SK-N-SH treated with all-trans-retinoic acid at 6 μM for 48 hours (cell line): ENCODE measurements around the gene PCNT.

Experiments
- ATAC-seq: fragments of 200-7000 bp; cut with Tn5 transposase; 3 replicates; pipeline ENCODE4 v1.9.1; 2020; ENCODE audit warnings: mild to moderate bottlenecking, moderate library complexity
- ARNTL ChIP-seq: fragments of 450-650 bp; formaldehyde crosslinking; IDR thresholded peaks from 2 replicates; pipeline ENCODE4 v1.5.0; 2020; ENCODE audit warnings: low read depth, mild to moderate bottlenecking, moderate library complexity, borderline replicate concordance
- BACH2 ChIP-seq: fragments of 250-450 bp; sonication (Bioruptor Pico); IDR thresholded peaks from 2 replicates; pipeline ENCODE4 v1.9.0; 2021; ENCODE audit warnings: mild to moderate bottlenecking, borderline replicate concordance
- CREB5 ChIP-seq: fragments of 250-450 bp; sonication (Bioruptor Pico); IDR thresholded peaks from 2 replicates; pipeline ENCODE4 v1.5.1; 2020; ENCODE audit warnings: low read depth, mild to moderate bottlenecking, moderate library complexity
- CSDC2 ChIP-seq: fragments of 250-450 bp; sonication (Bioruptor Pico); IDR thresholded peaks from 2 replicates; pipeline ENCODE4 v1.5.0; 2020; ENCODE audit warnings: mild to moderate bottlenecking, moderate library complexity
- ESRRG ChIP-seq: fragments of 250-450 bp; sonication (Bioruptor Pico); IDR thresholded peaks from 2 replicates; pipeline ENCODE4 v1.6.1; 2021; ENCODE audit warnings: mild to moderate bottlenecking
- GLIS3 ChIP-seq: fragments of 250-450 bp; sonication (Bioruptor Pico); IDR thresholded peaks from 2 replicates; pipeline ENCODE4 v1.5.0; 2020; ENCODE audit warnings: mild to moderate bottlenecking, moderate library complexity
- OSR1 ChIP-seq: fragments of 250-450 bp; sonication (Bioruptor Pico); IDR thresholded peaks from 2 replicates; pipeline ENCODE4 v1.8.0; 2022; ENCODE audit warnings: moderate library complexity, mild to moderate bottlenecking, inconsistent platforms
- PATZ1 ChIP-seq: fragments of 250-450 bp; sonication (Bioruptor Pico); IDR thresholded peaks from 2 replicates; pipeline ENCODE4 v1.8.0; 2020; ENCODE audit warnings: mild to moderate bottlenecking, moderate library complexity, borderline replicate concordance
- POU6F1 ChIP-seq: fragments of 250-450 bp; sonication (Bioruptor Pico); IDR thresholded peaks from 2 replicates; pipeline ENCODE4 v1.8.0; 2021; ENCODE audit warnings: low read depth, mild to moderate bottlenecking, moderate library complexity, borderline replicate concordance
- PPARA ChIP-seq: fragments of 250-450 bp; sonication (Bioruptor Pico); IDR thresholded peaks from 2 replicates; pipeline ENCODE4 v1.5.0; 2020; ENCODE audit warnings: mild to moderate bottlenecking, borderline replicate concordance
- RARB ChIP-seq: fragments of 250-450 bp; sonication (Bioruptor Pico); IDR thresholded peaks from 2 replicates; pipeline ENCODE4 v1.8.0; 2021; ENCODE audit warnings: mild to moderate bottlenecking, moderate library complexity
- SNAI2 ChIP-seq: fragments of 250-450 bp; sonication (Bioruptor Pico); IDR thresholded peaks from 2 replicates; pipeline ENCODE4 v1.5.0; 2020; ENCODE audit warnings: mild to moderate bottlenecking, moderate library complexity
- TCF4 ChIP-seq: fragments of 250-450 bp; sonication (Bioruptor Pico); IDR thresholded peaks from 2 replicates; pipeline ENCODE4 v1.8.0; 2021; ENCODE audit warnings: mild to moderate bottlenecking, moderate library complexity, borderline replicate concordance
- TOX ChIP-seq: fragments of 250-450 bp; sonication (Bioruptor Pico); IDR thresholded peaks from 2 replicates; pipeline ENCODE4 v1.8.0; 2021; ENCODE audit warnings: mild to moderate bottlenecking, moderate library complexity, borderline replicate concordance
- ZC3H10 ChIP-seq: fragments of 250-450 bp; sonication (Bioruptor Pico); IDR thresholded peaks from 2 replicates; pipeline ENCODE4 v1.5.1; 2021; ENCODE audit warnings: mild to moderate bottlenecking, moderate library complexity
- ZFP3 ChIP-seq: fragments of 250-450 bp; sonication (Bioruptor Pico); IDR thresholded peaks from 2 replicates; pipeline ENCODE4 v1.5.0; 2020; ENCODE audit warnings: mild to moderate bottlenecking, moderate library complexity
- ZNF565 ChIP-seq: fragments of 450-650 bp; formaldehyde crosslinking; conservative IDR thresholded peaks from 2 replicates; pipeline ENCODE4 v1.5.0; 2020; ENCODE audit warnings: low read depth, mild to moderate bottlenecking, moderate library complexity
- ZNF70 ChIP-seq: fragments of 450-650 bp; formaldehyde crosslinking; IDR thresholded peaks from 2 replicates; pipeline ENCODE4 v1.5.0; 2020; ENCODE audit warnings: mild to moderate bottlenecking, moderate library complexity
- ZNF8 ChIP-seq: fragments of 450-650 bp; formaldehyde crosslinking; IDR thresholded peaks from 2 replicates; pipeline ENCODE4 v1.5.0; 2020; ENCODE audit warnings: mild to moderate bottlenecking, moderate library complexity

PCNT gene

GRCh38 chr21:46284077-46284644 is 39.8 kb upstream of the PCNT start (continued):
- TF ChIP-seq PATZ1 (CRISPR knock-in tag) (no peak), OSR1 (CRISPR knock-in tag) (no peak), TCF4 (CRISPR knock-in tag) (no peak)
- TF ChIP-seq, all 23 proteins: peak for 0

GRCh38 chr21:46284733-46285132 is 39.2 kb upstream of the PCNT start:
- no peak for TF ChIP-seq PPARA
- no peak for TF ChIP-seq CSDC2 (CRISPR knock-in tag)
- no peak for TF ChIP-seq GLIS3 (CRISPR knock-in tag)
- TF ChIP-seq ESRRG (CRISPR knock-in tag) = no peak
- no peak for TF ChIP-seq ZC3H10 (CRISPR knock-in tag)
- no peak for TF ChIP-seq ZNF8 (CRISPR knock-in tag)
- TF ChIP-seq RARB (CRISPR knock-in tag) = no peak
- no peak for TF ChIP-seq ZNF70 (CRISPR knock-in tag)
- no peak for TF ChIP-seq PATZ1 (CRISPR knock-in tag)
- no peak for TF ChIP-seq ARNTL (CRISPR knock-in tag)
- no peak for TF ChIP-seq OSR1 (CRISPR knock-in tag)
- no peak for TF ChIP-seq ZFP3 (CRISPR knock-in tag)
- no peak for TF ChIP-seq SNAI2 (CRISPR knock-in tag)
- TF ChIP-seq CREB5 (CRISPR knock-in tag) = no peak
- no peak for TF ChIP-seq TOX (CRISPR knock-in tag)
- no peak for TF ChIP-seq ZNF565 (CRISPR knock-in tag)
- no peak for TF ChIP-seq POU6F1 (CRISPR knock-in tag)
- no peak for ATAC-seq

GRCh38 chr21:46285206-46285661 is 38.7 kb upstream of the PCNT start, which contains the start of gene MCM3AP:
TSS of gene MCM3AP (minus strand) at chr21:46285611. CDS start at chr21:46285286, 325 bp downstream.
- no peak for ATAC-seq
- TF ChIP-seq PPARA (no peak), CREB5 (CRISPR knock-in tag) (no peak), GLIS3 (CRISPR knock-in tag) (no peak), TOX (CRISPR knock-in tag) (no peak), CSDC2 (CRISPR knock-in tag) (no peak), BACH2 (no peak), TCF4 (CRISPR knock-in tag) (no peak)
